ENCODE results near the gene SLC2A11.

SLC2A11 gene, protein sequence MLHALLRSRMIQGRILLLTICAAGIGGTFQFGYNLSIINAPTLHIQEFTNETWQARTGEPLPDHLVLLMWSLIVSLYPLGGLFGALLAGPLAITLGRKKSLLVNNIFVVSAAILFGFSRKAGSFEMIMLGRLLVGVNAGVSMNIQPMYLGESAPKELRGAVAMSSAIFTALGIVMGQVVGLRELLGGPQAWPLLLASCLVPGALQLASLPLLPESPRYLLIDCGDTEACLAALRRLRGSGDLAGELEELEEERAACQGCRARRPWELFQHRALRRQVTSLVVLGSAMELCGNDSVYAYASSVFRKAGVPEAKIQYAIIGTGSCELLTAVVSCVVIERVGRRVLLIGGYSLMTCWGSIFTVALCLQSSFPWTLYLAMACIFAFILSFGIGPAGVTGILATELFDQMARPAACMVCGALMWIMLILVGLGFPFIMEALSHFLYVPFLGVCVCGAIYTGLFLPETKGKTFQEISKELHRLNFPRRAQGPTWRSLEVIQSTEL

DNA sequence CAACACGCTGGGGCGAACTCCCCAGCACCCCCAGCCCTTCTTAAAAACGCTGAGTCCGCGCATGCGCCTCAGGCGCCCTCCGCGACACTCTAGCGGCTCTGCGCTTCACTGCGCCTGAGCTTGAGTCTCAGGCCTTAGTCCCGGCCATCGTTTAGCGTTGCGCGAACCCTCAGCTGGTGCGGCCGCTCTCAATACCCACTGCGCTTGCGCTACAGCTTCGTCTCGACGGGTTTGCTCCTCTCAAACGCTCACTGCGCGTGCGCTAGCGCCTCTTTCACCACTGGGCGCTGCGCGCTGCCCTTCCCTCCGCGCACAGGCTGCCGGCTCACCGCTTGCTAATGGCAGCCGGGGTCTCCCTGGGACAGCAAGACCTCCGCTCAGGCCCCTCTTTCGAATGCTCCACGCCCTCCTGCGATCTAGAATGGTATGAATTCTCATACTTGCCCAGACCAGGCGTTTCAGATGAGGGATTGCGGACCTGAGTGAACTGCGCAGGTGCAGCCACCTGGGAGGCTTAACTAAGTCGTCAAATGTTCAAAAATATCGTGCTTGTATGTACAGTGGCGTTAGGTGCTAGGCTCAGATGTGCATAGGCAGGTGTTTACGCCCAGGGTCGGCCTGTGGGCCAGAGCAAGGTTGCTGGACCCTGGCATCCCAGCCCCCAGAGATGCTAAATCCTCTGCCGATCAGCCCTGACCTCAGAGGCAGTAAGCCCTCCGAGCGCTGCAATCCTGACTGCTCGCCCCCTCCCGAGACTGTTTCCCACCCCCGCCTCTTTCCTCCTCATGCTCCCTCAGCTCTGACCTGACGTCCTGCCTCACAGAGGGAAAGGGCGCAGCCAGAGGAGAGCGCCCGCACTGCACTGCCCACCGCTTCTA is at the start of gene SLC2A11:
SLC2A11 (plus strand) TSS at position 270 of the 878 bp plus-strand sequence; CDS start at position 395, 125 bp downstream.
- DNase-seq: peak; percentile 97

DNA sequence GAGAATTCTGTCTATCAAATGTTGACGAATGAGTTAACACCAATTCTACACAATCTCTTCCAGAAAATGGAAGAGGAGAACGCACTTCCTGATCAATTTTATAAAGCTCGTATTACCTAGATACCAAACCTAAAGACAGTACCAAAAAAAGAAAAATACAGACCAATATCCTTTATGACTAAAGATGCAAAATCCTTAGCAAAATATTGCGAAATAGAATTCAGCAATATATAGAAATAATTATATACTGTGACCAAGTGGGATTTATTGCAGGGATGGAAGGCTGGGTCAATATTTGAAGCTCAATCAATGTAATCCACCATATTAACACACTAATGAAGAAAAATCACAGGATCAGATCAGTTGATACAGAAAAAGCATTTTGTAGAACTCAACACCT is 45.3 kb upstream of the SLC2A11 start:
- DNase-seq: no peak

DNA sequence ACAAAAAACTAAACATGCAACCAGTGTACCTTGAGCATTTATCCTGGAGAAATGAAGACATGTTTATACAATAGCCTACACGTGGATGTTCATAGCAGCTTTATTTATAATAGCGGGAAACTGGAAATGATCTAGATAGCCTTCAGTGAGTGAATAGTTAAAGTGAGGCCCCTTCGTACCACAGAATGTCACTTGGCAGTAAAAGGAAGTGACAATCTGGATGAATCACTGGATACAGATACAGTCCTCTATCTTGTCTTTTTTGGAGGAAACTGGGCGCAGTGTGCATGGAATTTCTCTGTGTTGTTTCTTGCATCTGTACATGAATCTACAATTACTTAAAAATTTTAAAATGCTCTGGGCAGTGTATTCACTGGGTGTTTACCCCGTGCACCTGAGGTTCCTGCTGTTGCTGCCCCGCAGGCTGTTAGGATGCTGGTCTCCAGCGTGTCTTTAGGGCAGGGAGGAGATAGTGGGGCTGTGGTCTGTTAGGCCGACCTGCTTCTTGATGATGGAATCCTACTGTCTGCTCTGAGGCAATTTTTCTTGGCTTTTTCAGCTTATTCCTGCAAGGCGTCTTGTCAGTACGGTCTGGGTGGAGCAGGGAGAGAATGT is 42.0 kb upstream of the SLC2A11 start:
- no peak for DNase-seq

DNA sequence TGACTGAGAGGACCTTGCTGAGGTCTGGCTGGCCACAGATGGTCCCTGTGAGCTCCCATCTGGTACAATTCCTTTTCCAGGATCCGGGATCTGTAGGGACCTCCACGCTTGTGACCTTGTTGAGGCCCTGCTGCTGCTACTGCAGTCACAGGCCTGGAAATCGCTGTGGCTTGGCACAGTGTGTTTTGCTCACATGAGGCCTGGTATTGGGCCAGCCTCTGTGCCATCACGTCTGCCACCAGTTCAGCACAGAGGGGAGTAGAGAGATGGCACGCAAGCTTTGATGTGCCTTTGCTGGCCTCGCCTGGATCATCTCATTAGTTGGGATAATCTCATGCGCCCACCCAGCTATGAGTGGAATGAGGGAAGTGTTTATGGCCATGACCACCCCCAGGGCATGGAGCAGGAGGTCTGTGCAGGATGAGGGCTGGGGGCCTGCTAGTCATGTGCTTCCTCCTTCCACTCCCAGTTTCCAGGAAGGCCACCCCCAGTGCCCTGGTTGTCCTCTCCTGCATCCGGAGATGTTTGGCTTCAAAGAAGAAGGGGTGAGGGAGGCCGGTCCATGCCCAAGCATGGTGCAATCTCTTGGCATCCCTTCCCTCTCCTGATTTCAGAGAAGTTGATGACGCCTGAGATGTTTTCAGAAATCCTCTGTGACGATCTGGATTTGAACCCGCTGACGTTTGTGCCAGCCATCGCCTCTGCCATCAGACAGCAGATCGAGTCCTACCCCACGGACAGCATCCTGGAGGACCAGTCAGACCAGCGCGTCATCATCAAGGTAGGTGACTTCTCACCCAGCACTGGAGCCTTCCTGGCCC is 41.3 kb upstream of the SLC2A11 start:
- no peak for DNase-seq

DNA sequence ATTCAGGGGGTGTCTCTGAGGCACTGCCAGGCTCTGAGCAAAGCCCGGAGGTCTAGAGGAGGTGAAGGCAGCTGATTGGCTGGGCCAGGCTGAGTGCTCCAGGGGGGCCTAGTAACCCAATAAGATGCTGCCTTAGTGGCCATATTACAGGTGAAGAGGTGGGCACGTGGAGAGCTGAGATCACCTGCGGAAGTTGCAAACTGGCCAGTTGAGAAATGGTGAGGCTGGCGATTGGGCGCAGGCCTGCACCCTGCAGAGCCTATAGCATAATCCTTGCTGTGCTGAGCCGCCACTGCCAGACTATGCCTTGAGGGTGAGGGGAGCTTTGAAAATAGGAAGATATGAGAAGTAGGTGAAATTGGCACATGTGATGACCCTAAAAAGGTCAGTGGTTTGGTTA is 40.5 kb upstream of the SLC2A11 start:
- no peak for DNase-seq

DNA sequence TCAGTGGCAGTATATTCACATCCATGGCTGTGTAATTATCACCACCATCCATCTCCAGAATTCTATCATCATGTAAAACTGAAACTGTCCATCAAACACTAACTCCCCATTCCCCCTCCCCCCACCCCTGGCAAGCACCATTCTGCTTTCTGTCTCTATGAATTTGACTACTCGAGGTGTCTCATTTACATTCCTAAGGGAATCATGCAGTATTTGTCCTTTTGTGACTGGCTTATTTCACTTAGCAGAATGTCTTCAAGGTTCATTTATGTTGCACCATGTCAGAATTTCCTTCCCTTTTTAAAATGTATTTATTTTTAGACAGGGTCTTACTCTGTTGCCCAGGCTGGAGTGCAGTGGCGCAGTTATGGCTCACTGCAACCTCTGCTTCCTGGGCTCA is 39.1 kb upstream of the SLC2A11 start:
- DNase-seq: no peak

DNA sequence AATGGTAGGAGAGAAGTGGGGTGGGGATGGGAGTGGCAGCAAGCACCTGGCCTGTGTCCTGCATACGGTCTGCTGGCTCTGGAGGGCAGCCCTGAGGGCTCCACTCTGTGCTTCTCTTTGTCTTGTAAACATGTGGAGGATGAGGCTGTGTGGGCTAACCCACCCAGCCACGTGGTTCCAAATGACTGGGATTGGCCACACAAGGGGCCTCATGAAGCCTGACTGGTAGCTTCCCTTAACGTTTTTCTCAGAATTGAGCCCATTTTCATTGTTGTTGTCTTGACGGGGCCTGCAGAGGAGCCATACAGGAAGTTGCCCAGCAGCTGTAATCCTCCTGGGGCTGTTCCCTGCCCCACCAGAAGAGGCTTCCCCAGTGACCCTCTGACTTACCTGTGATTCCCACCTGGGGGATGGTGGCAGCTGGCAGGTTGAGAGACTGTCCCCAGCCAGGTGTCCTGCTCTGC is 36.9 kb upstream of the SLC2A11 start:
- no peak for DNase-seq

DNA sequence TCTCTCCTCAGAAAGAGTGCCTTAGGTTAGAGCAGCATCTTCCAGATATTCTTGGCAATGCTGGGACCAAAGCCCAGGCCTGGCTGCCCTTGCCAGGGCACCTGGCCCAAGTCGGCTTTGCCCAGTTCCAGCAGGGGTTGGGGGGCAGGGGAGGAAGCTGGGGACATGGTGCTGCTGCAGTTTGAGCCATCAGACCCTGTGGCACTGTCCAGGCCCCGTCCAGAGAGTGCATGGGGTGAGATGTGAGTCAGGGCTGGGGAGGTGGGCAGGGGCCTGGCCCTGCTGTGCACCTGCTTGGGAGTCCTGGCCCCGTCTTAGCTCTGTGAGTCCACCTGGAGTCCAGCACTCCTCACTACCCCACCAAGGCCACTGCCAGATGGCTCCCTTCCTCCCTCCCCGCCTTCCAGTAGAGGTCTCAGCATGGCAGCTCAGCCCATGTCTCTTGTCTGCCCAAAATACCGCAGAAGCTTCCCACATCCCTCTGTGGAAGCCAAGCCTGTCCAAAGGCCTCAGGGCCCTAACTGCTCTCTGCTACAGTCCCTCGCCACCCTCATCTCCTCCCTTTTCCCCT is 35.5 kb upstream of the SLC2A11 start:
- no peak for DNase-seq

DNA sequence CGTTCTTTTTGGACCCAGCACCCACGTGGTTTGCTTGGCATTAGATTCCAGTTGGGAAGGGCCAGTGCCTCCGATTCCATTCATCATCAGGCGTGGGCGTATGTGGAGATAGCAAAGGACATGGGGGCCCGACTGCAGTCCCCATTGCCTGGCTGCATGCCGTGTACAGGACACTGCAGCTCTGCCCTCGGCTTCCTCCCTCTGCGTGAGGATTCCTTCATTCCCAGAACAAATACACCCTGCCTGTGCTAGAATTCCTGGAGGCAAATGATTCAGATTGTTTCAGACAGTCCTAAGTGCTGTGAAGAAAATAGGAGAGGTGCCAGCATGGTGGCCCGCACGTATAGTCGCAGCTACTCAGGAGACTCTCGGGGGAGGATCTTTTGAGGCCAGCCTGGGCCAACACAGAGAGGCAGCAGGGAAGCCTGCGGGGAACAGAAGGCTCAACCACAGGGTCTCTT is 34.3 kb upstream of the SLC2A11 start:
- no peak for DNase-seq

DNA sequence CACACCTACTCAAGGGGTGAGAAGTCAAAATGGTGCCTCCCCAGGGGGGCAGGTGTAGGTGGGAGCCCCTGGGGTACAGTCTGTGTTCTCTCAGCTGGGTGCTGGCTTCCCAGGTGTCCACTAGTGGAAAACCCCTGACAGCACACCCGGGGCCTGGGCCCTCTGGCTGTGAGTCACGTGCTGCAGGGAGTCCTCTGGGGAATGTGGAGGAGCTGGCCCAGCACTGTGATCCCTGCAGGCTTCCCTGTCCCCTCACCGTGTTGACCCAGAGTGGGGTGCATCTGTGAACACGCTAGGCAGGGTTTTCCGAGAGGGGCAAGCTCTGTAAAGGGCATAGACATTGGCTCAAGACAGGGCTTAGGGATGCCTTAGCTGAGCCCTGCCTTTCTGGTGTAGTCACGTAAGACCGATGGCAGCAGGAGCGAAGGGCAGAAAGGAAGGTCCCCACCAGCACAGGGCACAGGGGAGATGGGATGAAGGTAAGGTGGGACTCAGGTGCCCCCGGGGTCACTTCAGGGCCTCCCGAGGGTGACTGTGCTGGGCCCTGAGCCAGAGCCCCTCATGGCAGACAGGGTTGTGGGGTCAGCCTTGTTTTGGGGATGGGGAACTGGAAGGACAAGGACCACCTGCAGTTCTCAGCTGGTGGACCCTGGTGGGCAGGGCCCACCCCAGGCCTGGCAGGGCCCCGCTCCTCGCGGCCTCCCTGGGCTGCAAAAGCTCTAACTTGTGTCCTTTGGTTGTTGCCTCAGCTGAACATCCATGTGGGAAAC is 33.0 kb upstream of the SLC2A11 start:
- DNase-seq: no peak

DNA sequence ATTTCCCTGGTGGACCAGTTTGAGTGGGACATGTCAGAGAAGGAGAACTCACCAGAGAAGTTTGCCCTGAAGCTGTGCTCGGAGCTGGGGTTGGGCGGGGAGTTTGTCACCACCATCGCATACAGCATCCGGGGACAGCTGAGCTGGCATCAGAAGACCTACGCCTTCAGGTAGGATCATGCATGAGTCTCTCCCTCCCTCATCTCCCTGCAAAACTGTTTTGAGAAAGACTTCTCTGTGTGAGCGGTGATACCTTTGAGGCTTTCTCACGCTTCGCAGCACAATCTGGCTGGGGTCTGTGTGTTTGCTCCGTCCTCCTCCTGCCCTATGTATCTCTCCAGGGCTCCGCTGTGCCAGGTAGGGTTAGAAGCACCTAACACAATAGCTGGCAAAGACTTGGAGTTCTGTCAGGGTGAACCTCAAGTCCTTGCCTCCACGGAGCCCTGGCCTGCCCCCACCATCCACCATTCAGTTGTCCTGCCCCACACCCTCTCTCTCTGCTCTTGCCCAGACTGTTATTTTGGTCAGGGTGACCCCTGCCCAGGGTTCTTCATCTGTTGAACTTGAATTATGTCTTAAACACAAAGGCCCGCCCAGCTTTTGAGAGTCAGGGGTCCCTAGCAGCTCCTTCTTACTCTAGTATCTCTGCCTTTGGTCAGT is 32.3 kb upstream of the SLC2A11 start:
- DNase-seq: no peak

DNA sequence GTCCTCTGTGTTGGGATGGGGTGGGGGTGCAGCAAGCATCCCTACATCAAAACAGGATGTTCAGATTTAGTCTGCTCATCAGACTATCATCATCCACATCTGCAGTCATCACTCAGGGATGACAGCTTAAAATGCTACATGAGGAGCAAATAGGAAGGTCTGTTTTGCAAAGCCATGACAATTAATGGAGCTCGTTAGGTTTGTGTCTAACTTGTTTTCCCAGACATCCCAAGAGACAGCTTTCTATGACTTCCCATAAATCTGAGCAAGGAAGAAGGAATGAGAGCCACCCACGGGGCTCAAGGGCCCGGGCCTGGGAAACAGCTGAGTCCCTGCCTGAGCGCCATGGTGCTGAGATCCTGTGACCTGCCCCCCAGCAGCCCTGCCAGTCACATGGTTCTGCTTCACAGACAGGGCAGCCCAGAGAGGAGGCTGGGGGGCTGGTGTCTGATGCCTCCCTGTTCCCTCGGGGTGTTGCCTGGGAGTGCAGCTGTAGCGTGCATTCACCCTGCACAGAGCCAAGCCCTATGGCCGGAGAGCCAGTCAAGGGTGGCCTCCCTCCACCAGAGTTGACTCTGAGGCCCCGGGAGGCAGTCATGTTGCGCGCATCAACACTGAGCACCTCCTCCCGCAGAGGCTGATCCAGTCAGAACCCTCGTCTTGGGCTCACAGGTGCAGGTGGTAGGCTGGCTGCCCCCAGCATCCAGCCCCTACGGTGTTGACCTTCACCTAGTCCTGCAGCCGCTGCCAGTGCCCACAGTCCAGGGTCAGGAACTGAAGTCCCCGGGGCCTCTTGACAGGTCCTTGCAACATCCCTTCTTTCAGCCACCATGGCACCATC is 30.9 kb upstream of the SLC2A11 start:
- DNase-seq: peak; percentile 12

DNA sequence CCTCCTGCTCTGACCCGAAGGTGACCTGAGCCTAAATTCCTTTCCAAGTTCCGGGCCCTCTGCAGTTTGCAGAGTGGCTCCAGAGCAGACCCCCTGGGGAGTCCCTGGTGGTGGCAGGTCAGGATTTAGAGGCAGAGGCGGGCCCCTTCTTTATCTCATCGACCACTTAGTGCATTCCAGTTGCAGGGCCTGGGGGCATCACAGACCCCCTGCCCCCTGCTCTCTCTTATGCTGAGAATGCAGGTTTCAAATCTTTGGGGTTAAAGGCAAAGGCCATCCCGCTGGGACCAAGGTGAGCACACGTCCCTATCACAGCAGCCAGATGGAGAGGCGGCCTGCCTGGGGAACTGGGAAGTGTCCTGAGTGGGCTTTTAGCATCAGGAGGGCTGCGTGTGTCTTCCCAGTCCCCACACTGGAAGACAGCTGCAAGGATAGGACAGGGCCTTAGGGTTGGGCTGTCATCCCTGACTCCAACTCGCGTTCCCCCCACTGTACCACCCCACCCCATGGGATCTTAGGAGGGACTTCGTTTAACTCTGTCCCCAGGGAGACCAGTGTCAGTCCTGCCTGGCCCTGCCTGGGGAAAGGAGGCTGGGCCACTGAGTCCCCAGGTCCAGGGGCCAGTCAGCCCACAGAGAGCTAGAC is 30.2 kb upstream of the SLC2A11 start:
- no peak for DNase-seq

DNA sequence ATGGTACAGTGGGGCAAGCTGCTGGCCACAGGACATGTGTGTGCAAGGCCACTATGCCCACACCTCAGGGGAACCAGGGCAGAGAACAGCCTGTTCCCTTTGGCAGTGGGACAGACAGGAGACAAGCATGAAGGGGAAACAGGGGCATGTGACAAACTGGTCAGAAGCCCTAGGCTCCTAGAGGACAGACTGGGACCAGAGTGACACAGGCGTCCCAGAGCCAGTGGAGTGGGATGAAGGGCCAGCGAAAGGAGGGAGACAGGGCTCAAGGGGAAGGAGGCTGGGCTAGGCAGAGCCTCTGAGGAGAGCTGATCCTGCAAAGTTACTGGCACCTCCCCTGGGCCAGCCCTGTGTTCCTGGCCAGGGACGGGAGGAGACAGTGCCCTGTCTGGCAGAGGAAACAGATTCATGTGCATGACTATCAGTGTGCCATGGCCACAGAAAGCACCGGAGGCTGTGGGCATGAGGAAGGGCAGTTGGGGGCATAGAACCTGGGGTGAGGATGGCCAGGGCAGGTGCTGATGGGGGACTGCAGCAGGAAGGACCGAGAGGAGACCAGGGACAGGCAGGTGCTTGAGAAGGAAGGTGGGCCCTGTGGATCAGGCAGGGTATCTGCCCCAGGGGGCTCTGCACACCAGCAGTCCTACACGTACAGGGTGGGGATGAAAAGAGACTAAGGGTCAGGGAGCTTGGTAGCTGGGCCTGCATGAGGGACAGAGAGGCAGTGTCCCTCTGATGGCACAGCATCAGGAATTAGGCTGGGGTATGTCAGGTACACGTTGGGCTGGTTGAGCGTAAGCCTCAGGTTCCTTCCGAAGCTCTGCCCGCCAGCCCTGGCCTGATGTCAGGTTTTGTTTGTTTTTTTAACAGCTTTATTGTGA is 28.6 kb upstream of the SLC2A11 start:
- DNase-seq: no peak

DNA sequence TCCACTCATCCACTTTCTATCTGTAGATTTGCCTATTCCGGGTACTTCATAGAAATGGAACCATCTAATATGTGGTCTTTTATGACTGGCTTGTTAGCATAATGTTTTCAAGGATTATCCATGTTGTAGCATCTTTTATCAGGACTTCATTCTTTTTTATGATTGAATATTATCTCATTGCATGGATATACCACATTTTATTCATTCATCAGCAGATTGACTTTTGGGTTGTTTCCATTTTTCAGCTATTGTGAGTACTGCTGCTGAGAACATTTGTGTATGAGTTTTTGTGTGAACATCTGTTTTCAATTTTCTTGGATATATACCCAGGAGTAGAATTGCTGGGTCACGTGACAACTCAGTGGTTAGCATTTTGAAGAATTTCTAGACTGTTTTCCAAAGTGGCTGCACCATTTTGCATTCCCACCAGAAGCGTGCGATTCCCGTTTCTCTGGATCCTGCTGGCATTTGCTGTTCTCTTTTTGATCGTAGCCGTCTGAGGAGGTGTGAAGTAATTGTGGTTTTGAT is 27.8 kb upstream of the SLC2A11 start:
- no peak for DNase-seq

DNA sequence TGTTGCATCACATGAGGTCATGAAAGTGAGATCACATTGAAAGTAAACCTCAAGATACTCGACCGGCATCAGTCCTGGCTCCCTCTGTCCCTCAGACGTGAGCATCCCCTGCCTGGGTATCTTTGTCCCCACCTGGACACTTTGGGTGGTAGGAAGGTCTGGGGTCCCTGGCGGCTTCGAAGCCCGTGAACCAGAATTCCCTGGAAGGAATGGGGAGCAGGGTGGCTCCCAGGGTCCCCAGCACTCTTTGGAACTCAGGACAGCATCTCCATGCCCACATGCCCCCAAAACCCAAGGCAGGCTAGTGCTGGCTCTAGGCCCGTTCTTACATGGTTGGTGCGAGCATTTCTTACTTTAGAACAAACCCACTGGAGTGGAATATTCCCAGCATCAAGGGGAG is 26.4 kb upstream of the SLC2A11 start:
- no peak for DNase-seq

DNA sequence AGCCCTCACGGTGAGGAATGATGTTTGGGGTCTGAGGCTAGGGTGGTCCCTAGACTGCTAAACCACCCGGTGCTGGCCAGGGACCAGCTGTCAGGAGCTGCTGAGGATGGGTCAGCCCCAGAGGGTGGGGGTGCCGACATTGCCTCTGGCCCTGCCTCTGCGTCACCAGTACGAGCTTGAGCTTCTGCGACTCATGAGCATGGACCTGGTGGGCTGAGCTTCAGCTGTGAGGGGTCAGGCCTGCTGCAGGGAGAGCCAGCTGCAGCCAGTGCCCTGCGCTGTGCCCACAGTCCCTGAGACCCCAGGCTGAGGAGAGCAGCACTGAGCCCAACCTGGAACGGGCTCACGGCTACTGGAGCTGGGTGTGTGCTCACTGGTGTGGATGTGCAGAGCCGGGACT is 25.9 kb upstream of the SLC2A11 start:
- no peak for DNase-seq

Measured in NCI-H2171 treated with DMSO at 0.1 percent for 48 hours (cell line).